GM12878 (cell line): ENCODE results near the gene TRIOBP. TPM values are rescaled to one million over a fixed set of nuclear protein-coding genes. Genes with fewer than 3 reads are reported as not detected.
A peak's percentile ranks its signal among the peaks of the same experiment; 100 is the strongest.

Experiments
- ATAC-seq: fragments of 200-7000 bp; cut with Tn5 transposase; 3 replicates; pipeline ENCODE4 v1.9.1; 2020; ENCODE audit warnings: mild to moderate bottlenecking, moderate library complexity
- BruUV-seq: library from RNA; stranded (reverse); fragments of 400-500 nt; replicated peaks from 2 replicates; lab custom pipeline; 2021; lab: Mats Ljungman, UMichigan
- CTCF ChIA-PET: fragments of 300-600 bp; sonication (Branson Sonifier 250); formaldehyde crosslinking; extraction: SDS; loops from one replicate; lab custom pipeline; 2021; ENCODE audit warnings: inconsistent platforms; lab: Yijun Ruan, JAX
- POLR2A ChIA-PET: fragments of 350-600 bp; formaldehyde crosslinking; extraction: SDS; loops from one replicate; lab custom pipeline; 2021; ENCODE audit warnings: inconsistent platforms; lab: Charles Lee
- RAD21 ChIA-PET: fragments of 300-600 bp; sonication (Branson Sonifier 250); formaldehyde crosslinking; loops from one replicate; lab custom pipeline; 2023; ENCODE audit warnings: antibody characterized with exemption; ENCODE audit not compliant: unreplicated experiment; lab: Charles Lee
- SMC1A ChIA-PET: fragments of 300-600 bp; sonication (Branson Sonifier 250); formaldehyde crosslinking; loops from one replicate; lab custom pipeline; 2023; ENCODE audit not compliant: unreplicated experiment, uncharacterized antibody; lab: Charles Lee
- DNase-seq: peaks from one replicate; pipeline ENCODE4 v3.0.0-alpha.2; 2011; ENCODE audit warnings: low read depth, low spot score
- FAIRE-seq: peaks from 3 replicates; lab custom pipeline; 2011; peaks lifted over from hg19 to GRCh38; lab: Jason Lieb, UNC
- H2AFZ ChIP-seq: 2 replicates; pipeline ENCODE4 v1.6.0; 2011; ENCODE audit warnings: low read depth, low read length, control low read depth; ENCODE audit not compliant: control insufficient read depth
- H3K27ac ChIP-seq: 2 replicates; pipeline ENCODE4 v1.5.1; 2011; ENCODE audit warnings: control low read depth; ENCODE audit not compliant: control insufficient read depth, insufficient read depth
- H3K27me3 ChIP-seq, 2 experiments: replicated peaks in 1 of 2; 2 replicates each; pipeline versions ENCODE4 v1.6.0 to v1.6.1; 2011; ENCODE audit warnings: low read length in 1 of 2; ENCODE audit not compliant: control insufficient read depth in 2 of 2, insufficient read depth in 2 of 2
- H3K36me3 ChIP-seq, 2 experiments: 2 replicates each; pipeline ENCODE4 v1.5.1; 2011; ENCODE audit warnings: low read length in 1 of 2; ENCODE audit not compliant: control insufficient read depth in 2 of 2, insufficient read depth in 2 of 2
- H3K4me1 ChIP-seq: 2 replicates; pipeline ENCODE4 v1.6.1; 2011; ENCODE audit warnings: mild to moderate bottlenecking, low read length, moderate library complexity, mixed read lengths; ENCODE audit not compliant: control insufficient read depth, insufficient read depth
- H3K4me2 ChIP-seq: 2 replicates; pipeline ENCODE4 v1.6.0; 2011; ENCODE audit warnings: control low read depth; ENCODE audit not compliant: control insufficient read depth, insufficient read depth
- H3K4me3 ChIP-seq: fragments of 200-600 bp; sonication (generic); 2 replicates; pipeline ENCODE4 v1.5.1; 2016
- H3K79me2 ChIP-seq: 2 replicates; pipeline ENCODE4 v1.6.0; 2011; ENCODE audit warnings: low read length; ENCODE audit not compliant: control insufficient read depth, insufficient read depth
- H3K9ac ChIP-seq: 2 replicates; pipeline ENCODE4 v1.8.0; 2011; ENCODE audit warnings: low read length, control low read depth, mixed read lengths; ENCODE audit not compliant: control insufficient read depth, insufficient read depth
- H3K9me3 ChIP-seq: replicated peaks from 3 replicates; pipeline ENCODE4 v1.5.1; 2011; ENCODE audit warnings: mild to moderate bottlenecking, low read length; ENCODE audit not compliant: control insufficient read depth, insufficient read depth
- H4K20me1 ChIP-seq: 2 replicates; pipeline ENCODE4 v1.6.0; 2011; ENCODE audit not compliant: control insufficient read depth, insufficient read depth
- BHLHE40 ChIP-seq, 2 experiments: fragments of 450-650 bp in 1 of 2; IDR thresholded peaks; 2 replicates each; pipeline ENCODE4 v1.6.1; 2011 to 2017; ENCODE audit warnings: low read depth in 2 of 2, borderline replicate concordance in 1 of 2, improper control_type of control experiment in 1 of 2, low read length in 1 of 2, mild to moderate bottlenecking in 1 of 2
- CHD1 ChIP-seq: IDR thresholded peaks from 2 replicates; pipeline ENCODE4 v1.6.1; 2012; ENCODE audit warnings: low read depth, low read length, improper control_type of control experiment
- E4F1 ChIP-seq: fragments of 450-650 bp; IDR thresholded peaks from 2 replicates; pipeline ENCODE4 v1.6.1; 2018; ENCODE audit warnings: borderline replicate concordance, mild to moderate bottlenecking; ENCODE audit not compliant: partially characterized antibody
- HDAC2 ChIP-seq: fragments of 200-600 bp; sonication (generic); IDR thresholded peaks from 2 replicates; pipeline ENCODE4 v1.6.1; 2017
- IRF3 ChIP-seq: fragments of 450-650 bp; IDR thresholded peaks from 2 replicates; pipeline ENCODE4 v1.6.1; 2014; ENCODE audit warnings: mild to moderate bottlenecking
- MEF2A ChIP-seq: IDR thresholded peaks from 2 replicates; pipeline ENCODE4 v1.6.1; 2011; ENCODE audit warnings: low read depth, mild to moderate bottlenecking, low read length, moderate library complexity; ENCODE audit not compliant: insufficient read depth
- PBX3 ChIP-seq: IDR thresholded peaks from 2 replicates; pipeline ENCODE4 v1.6.1; 2011; ENCODE audit warnings: mild to moderate bottlenecking, low read depth, low read length, moderate library complexity; ENCODE audit not compliant: insufficient replicate concordance
- SUZ12 ChIP-seq: fragments of 200-600 bp; sonication (generic); IDR thresholded peaks from one replicate; pipeline ENCODE4 v1.6.1; 2018; ENCODE audit warnings: antibody characterized with exemption, mild to moderate bottlenecking; ENCODE audit not compliant: unreplicated experiment
- ZNF274 ChIP-seq: IDR thresholded peaks from one replicate; pipeline ENCODE4 v1.8.0; 2011; ENCODE audit not compliant: insufficient read length, insufficient read depth
- WGBS: methylation state at CpG from one replicate; pipeline ENCODE4 v1.1.6; 2016; ENCODE audit warnings: low lambda C conversion rate; ENCODE audit not compliant: insufficient replicate concordance, insufficient coverage; ENCODE audit errors: missing lambda C conversion rate; 5-methylcytosine and 5-hydroxymethylcytosine counted together
- in situ Hi-C: fragments of 300-500 bp; cut with MboI; formaldehyde crosslinking; loops from 9 replicates; pipeline ENCODE4 v1.14.3; 2018; ENCODE audit warnings: mixed read lengths
- intact Hi-C: fragments of 100-400 bp; cut with micrococcal nuclease; formaldehyde crosslinking; loops from one replicate; pipeline ENCODE4 v1.14.2; 2022; ENCODE audit not compliant: unreplicated experiment
- polyA plus RNA-seq, 11 experiments: library from polyadenylated mRNA; depleted of rRNA in 4 of 11; unstranded in 6 of 11; stranded (reverse) in 5 of 11; fragments of >200 nt; fragmentation: Nextera tagmentation in 4 of 11; fragmentation: Illumina TruSeq in 1 of 11; extraction: Ambion mirVana in 4 of 11; extraction: Trizol in 1 of 11; gene quantifications; 1 replicate in 1 of 11; 2 replicates in 10 of 11; pipeline versions ENCODE4 v1.2.1 to v1.2.3, GENCODE V29; 2011 to 2016; ENCODE audit warnings: inconsistent platforms in 2 of 11, missing spikeins in 2 of 11, low read depth in 1 of 11
- total RNA-seq, 4 experiments: library from RNA; depleted of rRNA in 3 of 4; stranded (reverse); fragments of >200 nt in 3 of 4; fragmentation: Illumina TruSeq in 1 of 4; extraction: Trizol in 1 of 4; gene quantifications; 2 replicates each; pipeline versions ENCODE4 v1.2.1 to v1.2.3, GENCODE V29; 2013 to 2021

The TRIOBP gene
- total and polyA plus RNA-seq, 10 of the 15 experiments (the other 5 are each of a cell fraction or from before 2014, with no cell fraction given) = 0.21 to 23.6 (median 11.9) TPM

- Histone ChIP-seq H3K27ac (no peak overlapping the region), H3K4me3 (no peak overlapping the region), H2AFZ (peak overlapping the region; percentile 99; the same call in 1 of the 2 replicates), H3K27me3 (no peaks in the 10 kb centered on the region), H4K20me1 (no peaks in the 10 kb centered on the region), H3K79me2 (peaks cover 18% of the 10 kb centered on the region), H3K4me2 (no peak overlapping the region), H3K9ac (no peak overlapping the region), H3K9me3 (no peaks in the 10 kb centered on the region), H3K4me1 (peaks cover 21% of the 10 kb centered on the region), H3K36me3 (peaks cover 5 to 6% of the 10 kb centered on the region in 2 experiments; a peak in 3 of 4 replicates)
- FAIRE-seq (no peak), DNase-seq (no peak), ATAC-seq (no peak)
- BruUV-seq = no TSS peak
- SMC1A ChIA-PET = interaction anchor here (1.2 to 8.9 kb wide), 4 partner anchors 24 to 145 kb away, joined by 4 to 157 read pairs (median 10); partner anchors contain the start of genes GGA1 and PDXP
- intact Hi-C loops = loop anchor here (5.0 kb wide), 1 partner anchor 148 kb away; no protein-coding TSS in a partner anchor
- POLR2A ChIA-PET = interaction anchor here (0.6 to 14.0 kb wide), 3 partner anchors 9 to 970 kb away, joined by 3 to 209 read pairs (median 13); partner anchors contain the start of genes LGALS1 and PDXP
- TF ChIP-seq ZNF274 (no peak), CHD1 (no peak), BHLHE40 (IDR thresholded peaks at IDR 0.05; ENCODE audit: borderline replicate concordance in 1 of 2, low read depth in 2 of 2, low read length in 1 of 2) (no peak), PBX3 (no peak), SUZ12 (no peak), HDAC2 (no peak), MEF2A (no peak), E4F1 (no peak), IRF3 (no peak)
- in situ Hi-C loops = loop anchor here (5.0 kb wide), 1 partner anchor 58 kb away; no protein-coding TSS in a partner anchor
- CTCF ChIA-PET = interaction anchor here (0.6 to 19.9 kb wide), 5 partner anchors 24 to 171 kb away, joined by 4 to 414 read pairs (median 178); partner anchors contain the start of genes GGA1, PDXP and SH3BP1
- 76% methylated on average over 14 of the region's 16 CpGs for WGBS
- RAD21 ChIA-PET = interaction anchor here (1.2 to 7.6 kb wide), 6 partner anchors 24 to 123 kb away, joined by 3 to 164 read pairs (median 4); partner anchors contain the start of genes GCAT, GGA1 and PDXP
Measured at GRCh38 chr22:37684803-37685615, 11.8 kb upstream of the TRIOBP start.
